Right lobe of liver (tissue), 4 donors: ENCODE data around the gene TDRD12.

Experiments used
- POLR2A ChIP-seq: fragments of 450-650 bp; IDR thresholded peaks from one replicate; pipeline ENCODE4 v1.6.1; 2017; ENCODE audit warnings: antibody characterized with exemption, mild to moderate bottlenecking
- TF ChIP-seq, protein P1 (sequence below), 4 donors: fragments of 200-600 bp in 3 of 4; fragments of 450-650 bp in 1 of 4; IDR thresholded peaks; one replicate each; pipeline versions ENCODE4 v1.5.1 to v1.8.0; 2016 to 2022; ENCODE audit warnings: antibody characterized with exemption in 4 of 4, mild to moderate bottlenecking in 2 of 4
- donor health status: DM: no; HTN: no; CAD: no.
- donor health status: DM: no; HTN: no; CAD: no.
- donor health status: DM: no; HTN: yes; CAD: no.

DNA sequence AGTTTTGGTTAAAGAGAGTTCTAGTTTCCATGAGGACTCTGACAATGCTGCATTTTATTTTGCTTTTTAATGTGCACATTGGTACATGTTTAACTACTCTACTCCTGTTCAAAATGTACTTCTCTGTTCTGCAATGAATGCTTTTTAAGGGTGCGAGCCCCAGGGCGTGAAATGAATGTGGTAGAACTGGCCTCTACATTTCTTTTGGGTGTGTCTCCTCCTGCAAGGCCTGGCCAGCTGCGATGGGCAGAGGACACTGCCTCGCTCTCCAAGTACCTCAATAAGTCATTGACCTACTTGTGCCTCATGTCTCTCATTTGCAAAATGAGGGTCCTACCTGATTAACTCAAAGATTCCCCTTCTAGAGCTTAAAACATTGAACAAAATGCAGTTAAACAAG, 37.2 kb upstream of the TDRD12 start:
- TF ChIP-seq, protein P1, sequence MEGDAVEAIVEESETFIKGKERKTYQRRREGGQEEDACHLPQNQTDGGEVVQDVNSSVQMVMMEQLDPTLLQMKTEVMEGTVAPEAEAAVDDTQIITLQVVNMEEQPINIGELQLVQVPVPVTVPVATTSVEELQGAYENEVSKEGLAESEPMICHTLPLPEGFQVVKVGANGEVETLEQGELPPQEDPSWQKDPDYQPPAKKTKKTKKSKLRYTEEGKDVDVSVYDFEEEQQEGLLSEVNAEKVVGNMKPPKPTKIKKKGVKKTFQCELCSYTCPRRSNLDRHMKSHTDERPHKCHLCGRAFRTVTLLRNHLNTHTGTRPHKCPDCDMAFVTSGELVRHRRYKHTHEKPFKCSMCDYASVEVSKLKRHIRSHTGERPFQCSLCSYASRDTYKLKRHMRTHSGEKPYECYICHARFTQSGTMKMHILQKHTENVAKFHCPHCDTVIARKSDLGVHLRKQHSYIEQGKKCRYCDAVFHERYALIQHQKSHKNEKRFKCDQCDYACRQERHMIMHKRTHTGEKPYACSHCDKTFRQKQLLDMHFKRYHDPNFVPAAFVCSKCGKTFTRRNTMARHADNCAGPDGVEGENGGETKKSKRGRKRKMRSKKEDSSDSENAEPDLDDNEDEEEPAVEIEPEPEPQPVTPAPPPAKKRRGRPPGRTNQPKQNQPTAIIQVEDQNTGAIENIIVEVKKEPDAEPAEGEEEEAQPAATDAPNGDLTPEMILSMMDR (IDR thresholded peaks at IDR 0.05), result no peak
- no peak for TF ChIP-seq POLR2A
